Lower leg skin (tissue), 3 donors: Measurements from ENCODE around the gene NRXN3.

Experiments
- POLR2A ChIP-seq, 2 donors: fragments of 450-650 bp; IDR thresholded peaks; one replicate each; pipeline ENCODE4 v1.6.1; 2016 to 2017; ENCODE audit warnings: antibody characterized with exemption in 2 of 2, mild to moderate bottlenecking in 1 of 2, moderate library complexity in 1 of 2
- TF ChIP-seq, protein P1 (sequence below), 3 donors: fragments of 450-650 bp; IDR thresholded peaks; one replicate each; pipeline ENCODE4 v1.5.1; 2016; ENCODE audit warnings: antibody characterized with exemption in 3 of 3, mild to moderate bottlenecking in 3 of 3, moderate library complexity in 2 of 3

DNA sequence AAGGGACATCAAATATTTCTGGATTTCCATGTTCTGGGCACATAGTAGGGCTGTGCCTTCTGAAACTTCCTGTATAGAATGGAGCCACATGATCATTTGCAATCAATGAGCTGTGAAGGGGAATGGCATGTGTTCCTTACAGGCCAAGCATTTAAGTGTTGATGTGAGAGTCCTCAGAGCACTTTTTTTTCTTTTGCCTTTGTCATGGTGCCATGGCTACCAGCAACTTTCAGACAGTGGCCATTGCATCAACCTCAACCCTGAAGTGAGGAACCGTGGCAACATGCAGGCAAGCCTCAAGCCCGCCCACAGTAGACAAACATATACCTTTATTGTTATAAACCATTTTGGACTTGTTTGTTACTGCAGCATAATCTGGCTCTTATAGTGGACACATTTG lies 948.1 kb downstream of the NRXN3 start:
- TF ChIP-seq, protein P1, sequence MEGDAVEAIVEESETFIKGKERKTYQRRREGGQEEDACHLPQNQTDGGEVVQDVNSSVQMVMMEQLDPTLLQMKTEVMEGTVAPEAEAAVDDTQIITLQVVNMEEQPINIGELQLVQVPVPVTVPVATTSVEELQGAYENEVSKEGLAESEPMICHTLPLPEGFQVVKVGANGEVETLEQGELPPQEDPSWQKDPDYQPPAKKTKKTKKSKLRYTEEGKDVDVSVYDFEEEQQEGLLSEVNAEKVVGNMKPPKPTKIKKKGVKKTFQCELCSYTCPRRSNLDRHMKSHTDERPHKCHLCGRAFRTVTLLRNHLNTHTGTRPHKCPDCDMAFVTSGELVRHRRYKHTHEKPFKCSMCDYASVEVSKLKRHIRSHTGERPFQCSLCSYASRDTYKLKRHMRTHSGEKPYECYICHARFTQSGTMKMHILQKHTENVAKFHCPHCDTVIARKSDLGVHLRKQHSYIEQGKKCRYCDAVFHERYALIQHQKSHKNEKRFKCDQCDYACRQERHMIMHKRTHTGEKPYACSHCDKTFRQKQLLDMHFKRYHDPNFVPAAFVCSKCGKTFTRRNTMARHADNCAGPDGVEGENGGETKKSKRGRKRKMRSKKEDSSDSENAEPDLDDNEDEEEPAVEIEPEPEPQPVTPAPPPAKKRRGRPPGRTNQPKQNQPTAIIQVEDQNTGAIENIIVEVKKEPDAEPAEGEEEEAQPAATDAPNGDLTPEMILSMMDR (IDR thresholded peaks at IDR 0.05) = no peak
- no peak for TF ChIP-seq POLR2A (IDR thresholded peaks at IDR 0.05)
